ENCODE measurements around the gene FRMD1.

The FRMD1 gene

GRCh38 chr6:168053957-168054471 is 25.0 kb downstream of the FRMD1 start:
- no peak for DNase-seq

- DNase-seq = no peak
Observed at GRCh38 chr6:168053086-168053956, 25.7 kb downstream of the FRMD1 start.

GRCh38 chr6:168052291-168052891 is 26.6 kb downstream of the FRMD1 start:
- DNase-seq = no peak

DNA sequence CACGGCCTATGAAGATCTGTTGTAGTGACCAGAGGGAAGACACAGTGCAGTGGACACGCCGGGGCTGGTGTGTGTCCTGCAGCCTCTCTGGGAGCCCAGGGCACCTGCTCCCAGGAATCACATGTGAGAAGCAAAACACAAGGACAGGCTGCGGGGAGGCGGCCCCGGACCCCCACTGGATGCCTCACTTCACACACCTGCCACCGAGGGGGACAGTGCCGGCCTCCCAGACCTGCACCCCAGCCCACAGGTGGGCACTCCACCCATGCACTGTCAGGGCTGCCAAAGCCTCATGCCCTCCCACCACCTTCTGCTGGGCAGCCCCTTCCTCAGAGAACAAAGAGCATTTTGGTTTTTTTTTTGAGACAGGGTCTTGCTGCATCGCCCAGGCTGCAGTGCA is 27.4 kb downstream of the FRMD1 start:
- DNase-seq = no peak

DNA sequence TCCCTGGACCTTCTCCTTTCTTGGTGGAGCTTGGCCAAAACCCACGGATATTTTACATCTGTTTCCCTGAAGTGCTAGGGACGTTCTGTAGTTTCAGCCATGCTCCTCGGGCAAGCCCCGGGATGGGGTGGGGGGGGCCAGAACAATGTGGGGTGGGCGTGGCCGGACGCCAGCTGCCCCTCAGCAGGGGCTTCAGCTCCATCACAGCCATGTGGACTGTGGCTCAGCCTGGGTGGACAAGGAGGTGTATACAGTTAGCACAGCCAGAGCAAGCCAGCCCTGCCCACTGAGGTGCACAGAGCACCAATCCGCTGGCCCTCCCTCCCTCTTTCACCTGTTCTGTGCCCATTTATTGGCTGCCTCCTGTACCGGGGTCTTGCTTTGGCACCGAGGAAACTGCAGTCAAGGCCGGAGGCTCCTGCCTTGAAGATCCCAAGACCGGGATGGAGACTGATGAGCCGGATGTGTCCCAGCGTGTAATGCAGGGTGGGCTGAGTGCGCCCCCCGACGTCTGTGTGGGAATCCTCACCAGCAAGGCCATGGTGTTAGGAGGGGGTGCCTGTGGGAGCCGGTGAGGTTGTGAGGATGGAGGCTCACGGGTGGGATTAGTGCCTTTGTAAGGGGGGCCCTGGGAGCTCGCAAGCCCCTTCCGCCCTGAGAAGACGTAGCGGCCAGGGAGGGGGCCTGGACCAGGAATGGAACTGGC is 28.0 kb downstream of the FRMD1 start:
- DNase-seq = no peak

GRCh38 chr6:168050225-168050880 is 28.7 kb downstream of the FRMD1 start:
- DNase-seq = no peak

DNA sequence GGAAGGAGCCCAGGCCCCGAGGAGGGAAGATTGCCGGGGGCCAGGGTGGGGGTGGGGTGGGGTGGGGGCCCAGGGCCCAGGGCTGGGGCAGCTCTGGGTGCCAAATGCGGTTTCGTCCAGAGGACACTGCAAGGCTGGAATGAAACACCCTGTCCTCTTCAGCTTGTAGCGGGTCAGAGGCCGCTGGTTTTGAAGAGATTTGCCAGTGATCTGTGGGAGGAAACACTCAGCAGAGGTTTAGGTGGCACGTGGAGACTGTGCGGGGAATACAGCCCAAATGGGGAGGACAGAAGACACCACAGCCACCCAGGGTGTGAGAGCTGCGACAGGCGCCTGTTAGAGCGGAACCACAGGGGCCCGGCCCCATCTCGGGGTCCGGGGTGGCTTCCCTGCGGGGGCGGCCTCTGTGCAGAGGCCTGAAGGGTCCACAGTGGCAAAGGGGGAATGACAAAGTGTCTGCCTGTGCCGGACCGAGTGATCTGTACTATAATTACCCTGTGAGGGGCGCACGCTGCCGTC is 29.2 kb downstream of the FRMD1 start:
- no peak for DNase-seq

GRCh38 chr6:168049277-168049676 is 29.7 kb downstream of the FRMD1 start:
- no peak for DNase-seq

DNA sequence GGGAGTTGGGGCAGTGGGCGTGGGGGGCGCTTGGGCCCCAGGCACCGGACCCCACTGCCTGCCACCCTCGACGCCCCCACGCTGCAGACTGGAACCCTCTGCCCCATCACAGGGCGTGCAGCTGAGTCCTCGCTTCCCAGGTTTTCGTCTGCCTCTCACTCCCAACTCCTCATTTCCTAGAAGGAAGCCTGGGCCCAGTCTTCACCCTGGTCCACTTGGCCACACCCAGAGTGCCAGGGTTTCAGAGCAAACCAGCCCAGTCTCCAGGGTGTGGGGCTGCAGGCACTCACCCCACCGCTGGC is 30.3 kb downstream of the FRMD1 start:
- no peak for DNase-seq

DNA sequence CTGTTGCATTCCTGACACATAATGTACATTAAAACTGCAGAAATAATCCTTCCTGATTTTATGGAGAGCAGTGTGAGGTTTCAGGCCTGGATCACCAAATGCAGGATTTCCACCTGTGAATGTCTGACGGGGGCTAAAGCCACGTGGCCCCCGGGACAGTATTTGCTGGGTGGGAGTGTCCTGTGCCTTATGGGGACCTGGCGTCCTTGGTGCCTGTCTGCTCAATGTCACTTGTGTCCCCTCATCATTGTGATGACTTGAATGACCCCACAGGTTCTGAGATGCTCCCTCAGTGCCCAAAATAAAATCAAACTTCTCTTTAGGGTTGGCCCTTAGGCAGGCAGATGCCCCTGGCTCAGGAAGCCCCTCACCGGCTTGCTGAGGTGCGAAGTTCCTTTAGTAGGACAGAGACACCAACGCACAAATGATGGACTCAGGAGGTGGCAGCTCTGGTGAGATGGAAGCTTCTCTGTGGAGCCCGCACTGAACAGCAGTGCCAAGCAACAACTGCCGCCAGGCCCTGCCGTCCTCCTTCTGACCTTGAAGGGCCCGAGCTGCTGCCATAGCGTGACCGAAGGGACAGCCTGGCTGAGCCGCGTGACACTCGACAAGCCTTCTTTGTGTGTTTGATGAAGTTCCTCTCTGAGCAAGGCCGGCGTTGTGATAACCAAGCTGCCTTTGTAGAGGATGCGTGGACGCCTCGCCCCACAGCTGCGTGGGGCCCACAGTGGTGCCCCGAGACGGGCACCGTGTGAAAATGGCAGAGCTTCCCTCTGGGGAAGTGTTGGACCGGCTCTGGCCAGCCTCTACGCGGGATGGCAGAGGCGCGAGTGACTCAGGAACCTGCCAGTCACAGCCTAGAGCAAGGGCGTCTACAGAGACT is 30.9 kb downstream of the FRMD1 start:
- no peak for DNase-seq

DNA sequence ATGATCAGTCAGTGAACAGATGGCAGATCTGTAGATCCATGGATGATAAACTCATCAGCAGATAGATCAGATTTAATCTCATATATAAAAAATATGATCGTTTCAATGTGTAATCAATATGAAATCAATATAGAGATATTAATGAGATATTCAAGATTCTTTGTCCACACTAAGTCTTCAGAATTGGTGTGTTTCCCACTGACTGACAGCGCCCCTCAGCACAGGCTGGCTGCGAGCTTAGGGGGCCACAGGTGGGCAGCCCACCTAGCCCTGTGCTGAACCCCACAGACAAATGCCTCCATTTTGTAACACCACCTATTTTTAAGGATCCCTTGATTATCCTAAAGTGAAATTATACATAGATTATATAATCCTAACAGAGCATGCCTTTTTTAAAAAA is 32.3 kb downstream of the FRMD1 start:
- no peak for DNase-seq

GRCh38 chr6:168045706-168046620 is 33.0 kb downstream of the FRMD1 start:
- DNase-seq = no peak

DNA sequence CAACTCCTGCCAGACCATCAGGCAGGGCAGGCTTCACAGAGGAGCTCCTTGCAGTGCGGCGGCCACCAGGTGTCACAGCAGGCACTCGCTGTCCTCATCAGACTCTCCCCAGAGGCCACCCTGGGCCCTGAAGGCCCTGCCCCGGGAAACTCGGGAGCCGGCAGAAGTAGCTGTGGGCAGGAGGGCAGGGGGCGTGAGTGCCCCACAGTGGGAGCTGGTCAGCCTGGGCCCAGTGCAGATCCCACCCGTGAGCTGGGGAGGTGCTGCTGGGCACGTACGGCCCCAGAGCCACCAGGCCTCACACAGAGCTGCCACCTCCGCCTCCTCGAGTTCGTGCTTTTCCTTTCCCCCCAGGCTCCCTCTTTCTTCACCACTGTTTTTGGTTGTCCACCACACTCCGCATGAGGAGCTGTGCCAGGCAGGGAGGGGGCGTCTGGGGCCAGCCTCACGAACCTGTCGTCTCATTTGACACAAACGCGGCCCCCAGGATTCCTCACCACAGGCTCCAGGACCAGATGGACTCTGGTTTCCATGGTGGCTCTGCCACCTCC is 33.8 kb downstream of the FRMD1 start:
- DNase-seq = no peak

DNA sequence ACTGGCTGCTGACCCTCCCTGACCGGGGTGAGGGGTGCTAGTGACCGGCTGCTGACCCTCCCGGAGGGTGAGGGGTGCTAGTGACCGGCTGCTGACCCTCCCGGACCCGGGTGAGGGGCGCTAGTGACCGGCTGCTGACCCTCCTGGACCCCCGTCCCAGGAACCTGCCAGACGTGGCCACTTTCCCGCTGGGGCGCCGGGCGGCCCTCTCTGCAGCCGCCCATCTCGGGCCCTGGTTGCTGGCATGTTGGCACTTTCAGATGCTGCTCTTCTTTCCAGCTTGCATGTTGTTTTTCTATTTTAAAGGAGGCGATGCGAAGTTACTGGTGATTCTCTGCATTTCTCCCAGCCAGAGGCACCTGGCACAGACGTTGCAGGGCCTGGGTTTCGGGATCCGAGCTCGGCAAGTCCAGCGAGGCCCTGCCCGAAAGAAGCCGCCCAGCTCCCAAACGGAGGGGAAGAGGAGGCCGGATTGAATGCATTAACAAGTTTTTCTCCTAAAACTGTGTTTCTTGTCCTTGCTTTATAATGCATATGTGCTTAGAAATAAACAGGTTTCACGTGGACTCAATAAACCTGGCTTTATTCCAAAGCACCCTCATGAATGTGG is 34.4 kb downstream of the FRMD1 start:
- DNase-seq = no peak

GRCh38 chr6:168043848-168044415 is 35.1 kb downstream of the FRMD1 start:
- DNase-seq = no peak

DNA sequence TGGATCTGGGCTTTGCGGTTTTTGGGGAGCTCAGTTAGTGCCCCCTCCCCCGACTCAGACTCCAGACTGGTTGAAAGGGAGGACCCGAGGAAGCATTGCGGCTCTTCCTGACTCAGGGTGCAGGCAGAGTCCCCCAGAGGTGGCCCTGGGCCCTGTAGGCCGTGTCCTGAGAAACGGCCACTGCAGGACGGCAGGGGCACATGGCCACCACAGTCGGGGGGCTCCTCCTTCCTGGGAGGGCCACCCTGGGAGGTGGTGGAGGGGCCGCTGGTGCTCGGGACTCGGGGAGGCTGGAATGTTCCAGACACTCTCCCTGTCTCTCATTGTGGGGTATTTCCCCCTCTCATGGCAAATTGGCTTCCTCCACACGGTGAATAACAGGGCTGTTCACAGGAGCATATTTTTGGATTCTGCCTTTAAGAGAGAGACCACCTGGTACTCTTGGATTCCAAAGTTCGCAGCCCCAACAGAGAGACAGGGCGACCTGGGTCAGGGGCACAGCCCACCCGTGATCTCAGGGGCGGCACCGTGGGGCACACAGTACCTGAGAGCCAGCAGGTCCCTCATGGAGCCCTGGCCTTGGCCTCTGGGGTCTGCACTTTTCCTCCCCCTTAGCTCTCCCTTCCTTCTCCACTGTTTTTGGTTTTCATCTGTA is 35.7 kb downstream of the FRMD1 start:
- DNase-seq = no peak

DNA sequence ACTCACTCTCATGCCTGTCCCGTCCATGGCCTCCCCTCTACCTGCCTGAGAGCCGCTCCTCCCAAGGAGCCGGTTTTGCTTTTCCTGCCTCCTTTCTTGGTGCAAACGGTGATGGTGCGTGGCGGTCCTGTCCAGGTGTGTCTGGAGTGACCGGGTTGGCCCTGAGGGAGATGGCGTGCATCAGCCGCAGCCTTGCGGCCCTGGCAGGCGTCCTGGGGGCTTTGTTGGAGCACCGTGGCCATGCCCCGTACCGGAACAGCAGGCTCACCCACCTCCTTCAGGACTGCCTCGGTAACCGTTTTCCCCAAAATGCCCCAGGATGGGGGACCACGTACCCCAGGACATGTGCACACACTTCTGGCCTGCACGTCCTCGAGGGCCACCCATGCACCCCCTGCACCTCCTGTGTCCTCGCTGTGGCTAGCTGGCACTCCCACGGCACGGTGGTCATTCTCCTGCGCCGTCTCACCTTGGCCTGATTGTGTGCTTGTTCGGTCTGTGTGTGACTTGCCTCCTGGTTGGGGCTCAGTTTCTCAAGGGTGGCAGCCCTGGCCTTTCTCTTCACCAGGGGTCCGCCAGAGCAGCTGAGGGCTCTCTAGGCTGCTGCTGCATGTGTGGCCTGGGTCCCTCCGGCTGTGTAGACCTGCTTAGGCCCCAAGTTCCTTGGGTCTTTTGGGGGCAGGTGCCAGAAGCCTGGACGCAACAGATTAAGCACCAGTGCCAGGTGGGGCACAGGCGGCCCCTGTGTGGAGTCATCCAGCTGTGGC is 36.4 kb downstream of the FRMD1 start:
- DNase-seq = no peak

GRCh38 chr6:168041928-168042327 is 37.1 kb downstream of the FRMD1 start:
- DNase-seq = no peak

Data from GOT3 (cell line).